Fibroblast of mammary gland (primary cell): Measurements from ENCODE around the gene METTL15.

Experiments
- DNase-seq: peaks from one replicate; pipeline ENCODE4 v3.0.0-alpha.2; 2010; ENCODE audit warnings: low read depth
- H3K4me3 ChIP-seq: 2 replicates; pipeline ENCODE4 v1.5.1; 2011; ENCODE audit warnings: low read depth, mild to moderate bottlenecking, low read length, moderate library complexity; ENCODE audit not compliant: control insufficient read depth
- TF ChIP-seq, protein P1 (sequence below): conservative IDR thresholded peaks from 2 replicates; pipeline ENCODE4 v1.5.1; 2011; ENCODE audit warnings: low read depth, low read length, inconsistent platforms; ENCODE audit not compliant: control insufficient read depth, insufficient read depth

The METTL15 gene

GRCh38 chr11:28338371-28338770, 230.2 kb downstream of the METTL15 start:
- DNase-seq, result no peak
- TF ChIP-seq, protein P1, sequence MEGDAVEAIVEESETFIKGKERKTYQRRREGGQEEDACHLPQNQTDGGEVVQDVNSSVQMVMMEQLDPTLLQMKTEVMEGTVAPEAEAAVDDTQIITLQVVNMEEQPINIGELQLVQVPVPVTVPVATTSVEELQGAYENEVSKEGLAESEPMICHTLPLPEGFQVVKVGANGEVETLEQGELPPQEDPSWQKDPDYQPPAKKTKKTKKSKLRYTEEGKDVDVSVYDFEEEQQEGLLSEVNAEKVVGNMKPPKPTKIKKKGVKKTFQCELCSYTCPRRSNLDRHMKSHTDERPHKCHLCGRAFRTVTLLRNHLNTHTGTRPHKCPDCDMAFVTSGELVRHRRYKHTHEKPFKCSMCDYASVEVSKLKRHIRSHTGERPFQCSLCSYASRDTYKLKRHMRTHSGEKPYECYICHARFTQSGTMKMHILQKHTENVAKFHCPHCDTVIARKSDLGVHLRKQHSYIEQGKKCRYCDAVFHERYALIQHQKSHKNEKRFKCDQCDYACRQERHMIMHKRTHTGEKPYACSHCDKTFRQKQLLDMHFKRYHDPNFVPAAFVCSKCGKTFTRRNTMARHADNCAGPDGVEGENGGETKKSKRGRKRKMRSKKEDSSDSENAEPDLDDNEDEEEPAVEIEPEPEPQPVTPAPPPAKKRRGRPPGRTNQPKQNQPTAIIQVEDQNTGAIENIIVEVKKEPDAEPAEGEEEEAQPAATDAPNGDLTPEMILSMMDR, result no peak
- H3K4me3 ChIP-seq, result no peak overlapping the region

DNA sequence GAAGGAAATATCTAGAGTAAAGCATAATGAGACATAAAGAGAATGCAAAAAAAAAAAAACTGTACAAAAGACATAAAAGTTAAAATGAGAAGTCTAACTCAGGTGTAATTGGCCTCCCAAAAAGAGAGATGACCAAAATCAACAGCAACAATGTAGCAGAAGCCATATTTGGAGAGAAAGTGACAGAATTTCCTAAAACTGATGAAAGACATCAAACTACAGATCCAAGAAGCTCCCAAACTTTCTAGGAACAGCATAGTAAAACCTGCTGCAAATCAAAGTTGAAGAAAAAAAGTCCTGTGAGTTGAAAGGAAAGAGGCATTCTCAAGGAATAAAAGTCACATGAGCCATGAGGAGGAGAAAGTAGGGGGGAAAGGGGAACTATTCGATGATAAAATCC, 231.3 kb downstream of the METTL15 start:
- DNase-seq, result no peak
- TF ChIP-seq, protein P1, result no peak
- no peak overlapping the region for H3K4me3 ChIP-seq

GRCh38 chr11:28342716-28343115, 234.5 kb downstream of the METTL15 start:
- TF ChIP-seq, protein P1, result no peak
- H3K4me3 ChIP-seq, result no peak overlapping the region
- peak; percentile 57 for DNase-seq

- peak; percentile 86 for DNase-seq
- TF ChIP-seq, protein P1, result no peak
- H3K4me3 ChIP-seq, result no peak overlapping the region
Measured at GRCh38 chr11:28343304-28344233, 235.4 kb downstream of the METTL15 start.

- H3K4me3 ChIP-seq, result no peak overlapping the region
- TF ChIP-seq, protein P1, result no peak
- no peak for DNase-seq
Measured at GRCh38 chr11:28346209-28346608, 238.0 kb downstream of the METTL15 start.

DNA sequence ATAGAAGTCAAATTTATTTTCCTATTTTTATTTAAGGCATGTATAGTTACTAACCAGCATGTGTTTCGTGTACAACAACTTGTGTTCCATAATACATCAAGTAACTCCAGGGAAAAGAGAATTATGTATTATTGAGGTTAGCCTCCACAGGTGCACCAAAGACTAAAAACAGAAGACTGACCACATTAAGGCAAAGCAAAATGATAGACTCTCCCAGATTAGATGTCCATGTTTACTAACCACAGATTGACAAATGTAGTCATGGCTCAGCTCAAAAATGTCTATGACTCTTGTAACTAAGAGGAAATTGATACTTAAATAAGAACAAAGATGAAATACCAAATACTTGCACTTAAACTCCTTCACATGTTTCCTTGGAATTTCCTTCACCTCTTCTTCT, 238.5 kb downstream of the METTL15 start:
- TF ChIP-seq, protein P1, result no peak
- no peak overlapping the region for H3K4me3 ChIP-seq

More for the DNA sequence above, 238.5 kb downstream of the METTL15 start:
- no peak for DNase-seq
